GM18873 (cell line): Measurements from ENCODE around the gene SYT7.

ENCODE experiments used
- ATAC-seq: cut with Tn5 transposase; IDR thresholded peaks from one replicate; pipeline ENCODE4 v1.9.1; 2021; ENCODE audit warnings: mild to moderate bottlenecking, moderate library complexity, moderate number of reproducible peaks; ENCODE audit not compliant: unreplicated experiment, low FRiP score

The SYT7 gene

GRCh38 chr11:61586792-61587430, 6.0 kb upstream of the SYT7 start:
- ATAC-seq: no peak

- ATAC-seq: no peak
Measured at GRCh38 chr11:61585115-61585514, 4.2 kb upstream of the SYT7 start.

- no peak for ATAC-seq
Measured at GRCh38 chr11:61581931-61582330, 1.1 kb upstream of the SYT7 start.

GRCh38 chr11:61580271-61580888, 496 bp downstream of the SYT7 start:
- no peak for ATAC-seq

GRCh38 chr11:61579676-61580270, 1.1 kb downstream of the SYT7 start:
- no peak for ATAC-seq

- ATAC-seq: no peak
Measured at GRCh38 chr11:61578819-61579675, 1.8 kb downstream of the SYT7 start.

- ATAC-seq: no peak
Measured at GRCh38 chr11:61577383-61578118, 3.3 kb downstream of the SYT7 start.

- ATAC-seq: no peak
Measured at GRCh38 chr11:61575886-61576861, 4.7 kb downstream of the SYT7 start.

- ATAC-seq: no peak
Measured at GRCh38 chr11:61574611-61575010, 6.3 kb downstream of the SYT7 start.

- no peak for ATAC-seq
Measured at GRCh38 chr11:61572913-61573312, 8.0 kb downstream of the SYT7 start.

GRCh38 chr11:61571869-61572268, 9.0 kb downstream of the SYT7 start:
- ATAC-seq: no peak

GRCh38 chr11:61571337-61571736, 9.5 kb downstream of the SYT7 start:
- no peak for ATAC-seq

GRCh38 chr11:61569701-61570100, 11.2 kb downstream of the SYT7 start:
- no peak for ATAC-seq

GRCh38 chr11:61569018-61569417, 11.9 kb downstream of the SYT7 start:
- no peak for ATAC-seq

- ATAC-seq: no peak
Measured at GRCh38 chr11:61567286-61568061, 13.4 kb downstream of the SYT7 start.

- no peak for ATAC-seq
Measured at GRCh38 chr11:61564936-61565696, 15.8 kb downstream of the SYT7 start.

GRCh38 chr11:61560751-61561150, 20.1 kb downstream of the SYT7 start:
- ATAC-seq: no peak

- no peak for ATAC-seq
Measured at GRCh38 chr11:61556621-61557020, 24.3 kb downstream of the SYT7 start.
